Aorta (tissue), 5 donors: ENCODE data around the gene KRT84. TPM values are rescaled to one million over a fixed set of nuclear protein-coding genes. Genes with fewer than 3 reads are reported as not detected.

Experiments
- ATAC-seq: fragments of 200-7000 bp; cut with Tn5 transposase; one replicate; pipeline ENCODE4 v1.9.1; 2022; ENCODE audit warnings: moderate library complexity; ENCODE audit not compliant: low FRiP score
- DNase-seq, 2 donors: peaks; one replicate each; pipeline ENCODE4 v3.0.0-alpha.2; 2020
- H3K27ac ChIP-seq, 2 donors: one replicate each; pipeline ENCODE4 v1.5.1; 2013; ENCODE audit warnings: low read length in 2 of 2, mild to moderate bottlenecking in 2 of 2, moderate library complexity in 2 of 2, control low read depth in 1 of 2, inconsistent platforms in 1 of 2, low read depth in 1 of 2
- H3K27me3 ChIP-seq, 2 donors: one replicate each; pipeline ENCODE4 v1.6.1; 2013; ENCODE audit warnings: control low read depth in 1 of 2, low read length in 1 of 2, mild to moderate bottlenecking in 1 of 2, moderate library complexity in 1 of 2; ENCODE audit not compliant: insufficient read depth in 2 of 2, control insufficient read depth in 1 of 2
- H3K36me3 ChIP-seq, 2 donors: one replicate each; pipeline ENCODE4 v1.6.1; 2013; ENCODE audit warnings: control low read depth in 1 of 2, low read length in 1 of 2, mild to moderate bottlenecking in 1 of 2; ENCODE audit not compliant: insufficient read depth in 2 of 2, control insufficient read depth in 1 of 2
- H3K4me1 ChIP-seq, 2 donors: one replicate each; pipeline ENCODE4 v1.6.1; 2013; ENCODE audit warnings: low read length in 2 of 2, control low read depth in 1 of 2, mild to moderate bottlenecking in 1 of 2, moderate library complexity in 1 of 2; ENCODE audit not compliant: insufficient read depth in 2 of 2, control insufficient read depth in 1 of 2
- H3K4me3 ChIP-seq, 2 donors: one replicate each; pipeline ENCODE4 v1.5.1; 2013; ENCODE audit warnings: low read length in 2 of 2, control low read depth in 1 of 2, mild to moderate bottlenecking in 1 of 2
- H3K9me3 ChIP-seq: one replicate; pipeline ENCODE4 v1.6.1; 2013; ENCODE audit warnings: mild to moderate bottlenecking, low read length; ENCODE audit not compliant: control insufficient read depth
- WGBS, 2 donors: extraction: QIAGEN DNeasy Blood & Tissue Kit; methylation state at CpG; one replicate each; pipeline ENCODE4 v1.1.7; 2013; 5-methylcytosine and 5-hydroxymethylcytosine counted together
- intact Hi-C, 2 donors: fragments of 100-400 bp; cut with DNase I; formaldehyde crosslinking; loops; one replicate each; pipeline versions ENCODE4 v1.14.2 to v1.15.0; 2022
- polyA plus RNA-seq, 2 donors: library from polyadenylated mRNA; stranded (reverse); fragments of 200-250 nt; gene quantifications; one replicate each; pipeline ENCODE4 v1.2.3, GENCODE V29; 2013
- total RNA-seq, 2 donors: library from RNA; stranded (reverse); fragmentation: NEBNext Ultra II Directional; extraction: Animal tissue kit (Norgen Biotek cat#: 25700); gene quantifications; one replicate each; pipeline ENCODE4 v1.2.1, GENCODE V29; 2021
- donor health status: healthy with polysubstance abuse.
- donor health status: Bipolar disorder and iron deficiency.
- donor health status: DM: no; HTN: no; CAD: no.
- donor health status: DM: no; HTN: no; CAD: no.
- donor health status: DM: yes; HTN: yes; CAD: no.

KRT84 gene
- total and polyA plus RNA-seq, 4 donors: not detected

DNA sequence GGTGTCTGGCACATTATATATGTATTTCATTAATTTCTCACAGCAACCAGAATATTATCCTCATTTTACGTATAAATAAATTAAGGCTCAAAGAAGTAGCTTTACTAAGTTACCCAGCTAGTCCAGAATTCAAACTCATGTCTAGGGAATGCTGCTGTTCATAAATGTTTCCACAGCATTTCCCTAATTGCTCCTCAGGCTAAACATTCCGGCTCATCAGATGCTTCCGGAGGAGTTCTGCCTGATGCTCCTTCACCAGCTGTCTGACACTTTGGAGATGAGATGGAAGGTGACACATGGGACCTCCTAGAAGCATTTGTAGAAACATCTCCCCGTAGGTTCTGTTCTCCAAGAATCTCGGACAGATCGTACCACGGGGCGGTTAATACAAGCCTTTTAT is 30.3 kb downstream of the KRT84 start:
- WGBS, 2 donors: 95 to 96% methylated on average over 8 of the region's 8 CpGs
- H3K27me3 ChIP-seq: no peaks in the 10 kb centered on the region
- intact Hi-C loops: no loop called here
- ATAC-seq (no peak), DNase-seq (no peak)
- H3K4me1 ChIP-seq: no peaks in the 10 kb centered on the region
- H3K27ac ChIP-seq: no peak overlapping the region
- no peak overlapping the region for H3K4me3 ChIP-seq
- no peaks in the 10 kb centered on the region for H3K9me3 ChIP-seq
- no peaks in the 10 kb centered on the region for H3K36me3 ChIP-seq

DNA sequence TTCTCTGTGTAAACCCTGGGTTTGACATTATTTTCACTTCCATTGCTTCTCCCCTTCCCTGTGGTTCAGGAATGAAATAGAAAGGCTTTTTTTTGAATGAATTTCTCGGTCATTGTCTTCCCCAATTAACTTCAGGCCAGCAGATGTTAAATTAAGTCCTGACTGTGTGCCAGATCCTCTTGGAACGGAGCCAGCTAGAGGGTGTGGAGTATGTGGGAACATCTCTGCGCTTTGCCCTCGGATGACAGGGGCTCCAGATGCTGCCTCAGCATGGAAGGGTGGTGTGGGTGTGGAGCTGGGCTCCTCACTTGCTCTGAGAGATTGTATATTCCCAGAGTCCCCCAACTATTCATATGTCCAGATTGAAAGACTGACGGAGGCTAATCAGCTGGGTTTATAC is 31.3 kb downstream of the KRT84 start:
- no peaks in the 10 kb centered on the region for H3K9me3 ChIP-seq
- H3K4me3 ChIP-seq: no peak overlapping the region
- no peak for DNase-seq
- intact Hi-C loops: no loop called here
- 40 to 49% methylated on average over 5 of the region's 5 CpGs for WGBS, 2 donors
- H3K36me3 ChIP-seq: no peaks in the 10 kb centered on the region
- no peaks in the 10 kb centered on the region for H3K4me1 ChIP-seq
- no peaks in the 10 kb centered on the region for H3K27me3 ChIP-seq
- no peak overlapping the region for H3K27ac ChIP-seq
- ATAC-seq: no peak

DNA sequence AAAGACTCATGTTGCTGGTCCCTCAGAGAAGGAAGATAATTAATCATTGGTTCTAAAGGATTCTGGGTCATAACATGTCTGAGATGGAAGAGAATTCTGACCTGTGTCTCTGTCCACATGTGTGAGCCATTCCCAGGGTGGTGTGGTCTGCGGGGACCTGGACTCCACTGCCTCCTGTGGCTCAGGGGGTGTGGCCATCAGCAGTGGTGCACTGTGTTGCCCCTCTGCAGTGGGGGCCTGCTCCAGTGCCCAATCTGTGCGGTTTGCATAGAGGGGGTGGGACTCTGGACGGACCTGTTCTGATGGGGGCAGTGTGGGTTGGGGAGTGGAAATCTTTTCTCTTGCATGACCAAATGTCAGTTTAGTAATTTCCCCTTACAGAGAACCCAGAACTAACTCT is 31.7 kb downstream of the KRT84 start:
- 82 to 83% methylated on average over 3 of the region's 3 CpGs for WGBS, 2 donors
- ATAC-seq (no peak), DNase-seq (peak; percentile 25 to 42)

DNA sequence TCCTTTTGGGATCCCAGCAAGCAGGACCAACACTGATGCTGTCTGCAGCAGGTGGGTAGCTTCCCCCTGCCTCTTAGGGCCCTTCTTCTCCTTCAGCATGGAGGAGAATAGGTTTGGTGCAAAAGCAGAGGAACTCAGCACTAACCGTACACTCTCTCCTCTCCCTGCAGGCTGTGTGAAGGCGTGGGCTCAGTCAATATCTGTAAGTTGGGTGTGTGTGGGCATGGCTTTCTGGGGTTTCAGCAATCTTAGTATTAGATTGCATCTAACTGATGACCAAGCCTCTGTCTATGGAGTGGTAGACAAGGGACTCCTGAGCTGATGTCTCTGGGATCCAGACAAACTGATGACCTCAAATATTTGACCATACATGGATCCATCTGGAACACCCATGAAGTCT is 32.5 kb downstream of the KRT84 start:
- Histone ChIP-seq H3K36me3 (no peaks in the 10 kb centered on the region), H3K4me1 (no peaks in the 10 kb centered on the region), H3K9me3 (no peaks in the 10 kb centered on the region), H3K4me3 (no peak overlapping the region), H3K27ac (no peak overlapping the region), H3K27me3 (no peaks in the 10 kb centered on the region)
- DNase-seq (no peak), ATAC-seq (no peak)
- WGBS, 2 donors: 92 to 95% methylated on average over 2 of the region's 2 CpGs
- intact Hi-C loops: no loop called here

More for the DNA sequence above, 31.7 kb downstream of the KRT84 start:
- Histone ChIP-seq H3K27me3 (no peaks in the 10 kb centered on the region), H3K36me3 (no peaks in the 10 kb centered on the region), H3K4me1 (no peaks in the 10 kb centered on the region), H3K4me3 (no peak overlapping the region), H3K27ac (no peak overlapping the region), H3K9me3 (no peaks in the 10 kb centered on the region)
- intact Hi-C loops: no loop called here

DNA sequence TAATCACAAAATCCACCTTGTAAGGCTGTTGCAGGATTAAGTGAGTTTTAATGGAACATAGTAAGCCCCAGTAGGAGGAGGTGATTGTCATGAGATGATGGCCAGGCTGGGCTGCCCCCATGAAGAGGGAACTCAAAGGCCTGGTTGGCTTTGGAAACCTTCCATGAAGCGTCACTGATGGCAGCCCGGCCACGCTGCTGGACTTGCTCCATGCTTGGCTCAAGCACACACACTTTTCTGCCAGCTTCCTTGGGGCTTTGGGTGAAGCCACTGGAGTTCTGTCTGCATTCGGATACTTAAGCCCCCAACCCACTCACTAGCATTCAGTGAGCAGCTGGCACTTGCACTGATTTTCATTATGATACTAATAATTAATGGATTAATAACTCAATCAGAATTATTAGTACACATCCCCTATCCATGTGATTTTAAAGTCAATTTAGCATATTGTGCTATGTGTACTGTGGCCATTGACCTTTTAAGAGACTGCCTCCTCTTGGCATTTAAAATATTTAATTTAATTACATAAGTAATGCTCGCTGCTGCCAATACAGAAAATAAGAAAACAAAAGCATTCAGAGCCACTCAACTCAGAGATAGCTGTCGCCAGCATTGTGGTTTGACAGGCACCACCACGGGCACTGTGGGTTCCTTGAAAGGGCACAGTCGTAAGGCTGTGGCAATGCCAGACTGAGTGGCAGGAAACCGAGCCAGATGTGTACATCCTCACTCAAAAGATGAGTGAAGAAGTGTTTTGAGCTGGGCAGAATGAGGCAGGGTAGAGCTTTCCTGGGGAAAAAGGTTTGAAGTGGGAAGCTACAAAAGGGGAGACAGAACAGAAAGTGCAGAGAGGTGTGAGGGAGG is 34.0 kb downstream of the KRT84 start:
- ATAC-seq (no peak), DNase-seq (peak; percentile 51 to 79)
- intact Hi-C loops: no loop called here
- Histone ChIP-seq H3K36me3 (no peaks in the 10 kb centered on the region), H3K27me3 (no peaks in the 10 kb centered on the region), H3K9me3 (no peaks in the 10 kb centered on the region), H3K4me3 (no peak overlapping the region), H3K27ac (no peak overlapping the region), H3K4me1 (no peaks in the 10 kb centered on the region)
- WGBS, 2 donors: 5 to 6% methylated on average over 9 of the region's 9 CpGs

DNA sequence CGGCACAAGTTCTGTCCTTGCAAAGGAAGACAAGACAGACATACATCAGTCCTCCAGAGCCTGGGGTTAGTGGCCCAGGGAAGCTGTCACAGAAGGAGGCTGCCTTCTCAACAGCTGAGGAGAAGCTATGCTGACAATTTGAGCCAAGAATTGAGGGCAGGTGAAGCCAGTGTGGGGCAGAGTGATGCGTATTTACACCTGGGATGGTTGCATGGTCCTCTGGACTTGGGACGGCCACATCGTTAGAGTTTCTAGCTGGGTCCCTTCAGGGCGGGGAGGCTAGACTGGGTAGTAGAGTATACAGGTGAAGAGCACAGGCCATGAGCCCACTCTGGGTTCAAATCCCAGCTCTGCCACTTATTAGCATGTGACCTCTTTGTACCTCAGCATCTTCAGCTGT is 34.7 kb downstream of the KRT84 start:
- H3K27me3 ChIP-seq: no peaks in the 10 kb centered on the region
- peak in 1 of 2 donors; percentile 32 for DNase-seq
- no peak for ATAC-seq
- H3K27ac ChIP-seq: no peak overlapping the region
- no peak overlapping the region for H3K4me3 ChIP-seq
- no peaks in the 10 kb centered on the region for H3K36me3 ChIP-seq
- H3K4me1 ChIP-seq: no peaks in the 10 kb centered on the region
- WGBS, 2 donors: 97 to 99% methylated on average over 5 of the region's 5 CpGs
- H3K9me3 ChIP-seq: no peaks in the 10 kb centered on the region
- intact Hi-C loops: no loop called here

DNA sequence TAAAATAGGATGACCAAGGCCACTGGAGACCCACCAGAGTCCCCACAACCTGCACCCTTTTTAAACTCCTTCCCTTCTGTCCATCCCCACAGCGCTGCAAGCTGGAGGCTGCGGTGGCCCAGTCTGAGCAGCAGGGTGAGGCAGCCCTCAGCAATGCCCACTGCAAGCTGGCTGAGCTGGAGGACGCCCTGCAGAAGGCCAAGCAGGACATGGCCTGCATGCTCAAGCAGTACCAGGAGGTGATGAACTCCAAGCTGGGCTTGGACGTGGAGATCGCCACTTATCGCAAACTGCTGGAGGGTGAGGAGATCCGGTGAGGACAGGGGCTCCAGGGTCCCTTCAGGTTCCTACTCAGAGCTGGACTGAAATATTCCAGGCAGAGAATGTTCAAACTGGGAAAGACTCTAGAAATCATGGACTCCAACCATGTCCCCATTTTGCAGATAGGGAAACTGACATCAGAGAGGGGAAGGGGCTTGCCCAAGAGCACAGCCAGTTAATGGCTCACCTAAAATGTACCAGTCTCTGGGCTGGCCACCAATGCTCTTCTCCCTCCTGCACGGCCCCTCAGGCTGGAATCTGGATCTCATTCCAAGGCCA is 35.3 kb downstream of the KRT84 start:
- 94% methylated on average over 8 of the region's 8 CpGs for WGBS, 2 donors
- Histone ChIP-seq H3K27me3 (no peaks in the 10 kb centered on the region), H3K4me1 (no peaks in the 10 kb centered on the region), H3K27ac (no peak overlapping the region), H3K4me3 (no peak overlapping the region), H3K36me3 (no peaks in the 10 kb centered on the region), H3K9me3 (no peaks in the 10 kb centered on the region)
- intact Hi-C loops: no loop called here
- DNase-seq (peak; percentile 15 to 52), ATAC-seq (no peak)

DNA sequence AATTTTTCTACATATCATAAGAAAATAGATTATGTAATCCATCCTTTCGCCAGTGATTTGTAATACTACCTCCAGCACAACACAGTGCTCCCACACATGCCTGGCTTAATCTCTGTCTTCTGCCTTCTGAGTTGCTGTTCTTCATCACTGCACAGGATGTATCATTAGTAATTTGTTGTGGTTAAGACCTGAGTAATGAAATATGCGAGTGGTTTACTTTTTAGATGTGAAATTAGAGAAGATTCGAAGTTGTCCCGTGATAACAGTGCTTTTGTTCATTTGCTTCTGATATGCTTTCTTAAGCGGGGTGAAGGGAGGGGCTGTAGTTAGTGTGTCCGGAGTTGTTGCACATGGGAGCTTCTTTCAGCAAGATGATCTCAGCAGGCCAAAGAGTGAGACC is 36.3 kb downstream of the KRT84 start:
- ATAC-seq (no peak), DNase-seq (no peak)
- WGBS, 2 donors: 86 to 89% methylated on average over 6 of the region's 6 CpGs
- no peak overlapping the region for H3K27ac ChIP-seq
- no peak overlapping the region for H3K4me3 ChIP-seq
- H3K36me3 ChIP-seq: no peaks in the 10 kb centered on the region
- H3K9me3 ChIP-seq: no peaks in the 10 kb centered on the region
- H3K27me3 ChIP-seq: no peaks in the 10 kb centered on the region
- intact Hi-C loops: no loop called here
- H3K4me1 ChIP-seq: no peaks in the 10 kb centered on the region
